SK-N-MC (cell line): ENCODE measurements around the gene SSC4D.
"Not testable (repeated sequence)": the region's sequence is repeated elsewhere in the genome, so short reads cannot be mapped to it uniquely, and the experiment has no call there.

ENCODE experiments used
- EZH2 ChIP-seq: fragments of 200-600 bp; sonication (generic); IDR thresholded peaks from one replicate; pipeline ENCODE4 v1.6.1; 2017; ENCODE audit warnings: antibody characterized with exemption
- FOXP2 ChIP-seq: optimal IDR thresholded peaks from 2 replicates; pipeline ENCODE3; 2011; ENCODE audit warnings: mild to moderate bottlenecking, moderate library complexity; ENCODE audit not compliant: insufficient read depth; ENCODE audit errors: extremely low read length, control extremely low read depth
- POLR2AphosphoS5 ChIP-seq: IDR thresholded peaks from 2 replicates; pipeline ENCODE4 v1.6.1; 2012; ENCODE audit warnings: mild to moderate bottlenecking, low read depth, low read length, borderline replicate concordance

DNA sequence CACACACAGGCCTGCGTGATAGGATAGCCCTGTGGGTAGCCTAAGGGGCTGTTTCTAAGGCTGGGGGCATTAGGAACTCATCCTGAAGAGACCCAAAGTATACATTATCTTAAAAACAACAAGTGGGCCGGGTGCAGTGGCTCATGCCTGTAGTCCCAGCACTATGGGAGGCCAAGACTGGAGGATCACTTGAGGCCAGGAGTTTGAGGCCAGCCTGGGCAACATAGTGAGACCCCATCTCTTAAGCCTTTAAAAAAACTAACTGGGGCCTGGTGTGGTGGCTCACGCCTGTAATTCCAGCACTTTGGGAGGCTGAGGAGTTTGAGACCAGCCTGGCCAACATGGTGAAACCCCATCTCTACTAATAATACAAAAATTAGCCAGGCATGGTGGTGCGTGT lies 16.1 kb upstream of the SSC4D start:
- TF ChIP-seq EZH2, POLR2AphosphoS5, FOXP2: not testable (repeated sequence)
